ENCODE data around the gene KRT75.

The KRT75 gene

DNA sequence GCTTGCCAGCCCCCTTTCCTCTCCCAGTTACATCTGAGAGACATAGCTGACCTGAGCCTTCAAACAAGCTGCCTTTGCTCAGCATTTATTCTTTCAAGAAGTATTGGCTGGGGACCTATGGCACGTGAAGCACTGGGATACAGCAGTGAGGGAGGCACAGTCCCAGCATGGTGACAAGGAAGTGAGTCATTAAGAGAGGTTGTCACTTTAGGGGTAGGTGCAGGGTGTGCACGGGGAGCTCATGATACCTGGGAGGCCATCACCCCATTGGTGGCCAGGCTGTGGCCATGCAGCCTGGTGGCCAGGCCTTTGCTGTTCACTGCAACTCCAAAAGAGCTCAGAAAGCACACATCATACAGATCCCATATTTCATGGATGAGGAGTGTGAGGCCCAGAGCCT is 5.7 kb upstream of the KRT75 start:
- no peak for DNase-seq (ENCODE audit: low read depth in 2 of 2)

DNA sequence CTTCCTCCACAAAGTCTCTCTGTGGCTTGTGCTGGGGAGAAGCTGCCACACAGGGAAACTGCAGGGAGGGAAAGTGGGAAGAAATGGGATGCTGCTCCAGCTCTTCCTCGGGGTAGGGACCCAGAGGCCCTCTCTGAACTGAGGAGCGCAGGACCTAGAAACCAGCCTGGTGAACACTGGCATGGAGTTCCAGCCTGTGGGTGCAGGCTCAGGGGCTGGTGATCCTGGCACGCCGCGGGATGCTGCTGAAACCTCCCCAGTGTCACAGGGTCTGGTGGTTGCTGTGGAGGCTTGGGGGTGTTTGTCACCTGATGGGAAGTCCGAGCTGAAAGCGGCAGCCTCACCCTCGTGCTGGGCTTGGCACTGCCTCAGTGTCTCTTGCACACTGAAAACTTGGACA is 5.2 kb upstream of the KRT75 start:
- DNase-seq (ENCODE audit: low read depth in 2 of 2) = no peak

DNA sequence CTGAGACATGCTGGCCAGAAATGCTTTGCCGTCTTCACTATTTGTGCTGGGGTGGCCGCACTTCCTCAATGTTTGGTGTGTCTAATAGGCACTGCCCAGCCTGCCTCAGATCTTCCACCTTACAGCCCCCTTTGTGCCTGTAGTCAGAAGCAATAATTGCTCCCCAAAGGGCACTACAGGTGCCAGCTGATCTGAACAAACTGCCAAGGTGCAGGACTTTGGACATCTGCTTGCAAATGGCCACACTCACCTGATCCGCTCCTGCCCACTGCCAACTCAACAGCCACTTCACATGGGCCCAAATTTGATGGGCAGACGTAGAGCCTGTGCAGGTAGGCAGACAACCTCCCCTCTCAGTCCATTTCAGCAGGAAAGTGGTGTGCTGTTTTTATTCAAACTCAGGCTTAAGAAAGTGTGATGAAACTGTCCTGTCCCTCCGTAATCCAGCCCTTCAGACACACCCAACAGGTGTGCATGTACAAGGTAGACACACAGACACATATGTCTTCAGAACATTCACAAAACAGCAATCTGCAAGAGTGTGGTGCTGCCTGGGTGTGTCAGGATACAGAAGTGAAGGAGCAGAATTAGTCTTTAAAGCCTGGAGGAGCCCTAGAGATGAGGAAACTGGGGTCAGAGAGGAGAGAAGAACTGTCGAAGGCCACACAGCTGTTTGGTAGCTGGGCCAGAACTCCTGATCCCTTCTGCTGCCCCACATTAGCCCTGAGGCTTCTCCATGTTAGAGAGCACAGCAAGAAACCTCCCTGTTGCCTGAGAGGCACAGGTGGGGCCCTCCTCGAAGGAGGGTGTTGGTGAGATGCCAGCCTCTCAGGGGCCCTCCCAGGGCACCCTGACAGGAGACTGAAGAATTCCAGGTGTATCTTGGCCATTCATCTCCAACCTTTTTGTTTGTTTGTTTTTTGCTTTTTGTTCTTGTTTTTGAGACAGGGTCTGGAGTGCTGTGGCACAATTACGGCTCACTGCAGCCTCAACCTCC is 4.4 kb upstream of the KRT75 start:
- DNase-seq (ENCODE audit: low read depth in 2 of 2) = no peak

DNA sequence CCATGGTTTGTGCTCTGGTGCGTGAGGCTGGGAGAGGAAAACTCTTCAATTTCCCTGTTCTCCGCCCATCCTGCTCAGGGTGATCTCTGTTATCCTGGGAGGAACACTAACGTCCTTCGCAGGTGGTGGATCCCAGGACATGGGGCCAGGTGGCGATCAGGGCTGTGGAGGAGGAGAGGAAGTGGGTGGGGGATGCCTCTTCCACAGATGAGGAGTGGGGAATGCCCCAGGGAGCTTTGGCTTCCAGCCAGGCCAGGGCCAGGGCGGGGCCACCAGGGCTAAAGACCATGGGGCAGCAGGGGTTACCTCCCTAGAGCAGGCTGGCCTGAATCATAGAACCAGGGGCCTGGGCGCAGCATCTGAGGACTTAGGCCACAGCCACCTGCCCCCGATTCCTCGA is 3.3 kb upstream of the KRT75 start:
- no peak for DNase-seq (ENCODE audit: low read depth in 2 of 2)

DNA sequence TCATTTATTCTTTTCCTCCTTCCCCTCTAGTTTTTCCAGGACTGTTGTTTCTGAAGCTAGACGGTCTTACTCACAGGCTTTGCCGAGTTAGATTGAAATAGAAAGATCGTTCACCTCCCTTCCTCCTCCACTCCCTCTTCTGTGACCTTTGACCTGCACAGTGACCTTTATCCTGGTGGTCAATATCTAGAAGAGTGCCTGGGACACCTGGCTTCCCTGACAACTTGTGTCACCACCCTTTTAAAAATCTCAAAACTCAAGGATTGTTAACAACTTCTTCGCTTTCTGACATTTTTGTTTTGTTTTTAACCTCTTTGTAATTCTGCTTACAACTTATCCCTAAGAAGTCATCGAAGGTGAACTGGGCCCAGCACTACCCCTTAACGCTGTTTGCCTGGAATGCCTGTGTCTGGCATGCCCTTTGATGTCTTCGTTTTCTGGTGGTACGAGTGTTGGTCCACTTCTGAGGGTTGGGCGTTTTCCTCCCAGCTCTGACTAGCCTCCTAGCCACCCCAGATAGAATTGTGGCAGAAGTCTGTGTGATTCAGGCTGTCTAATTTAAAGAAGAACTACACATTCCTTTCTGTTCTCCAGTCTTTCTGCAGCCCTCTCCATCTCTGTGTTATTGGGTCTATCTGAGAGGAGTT is 2.8 kb upstream of the KRT75 start:
- DNase-seq (ENCODE audit: low read depth in 2 of 2) = no peak

DNA sequence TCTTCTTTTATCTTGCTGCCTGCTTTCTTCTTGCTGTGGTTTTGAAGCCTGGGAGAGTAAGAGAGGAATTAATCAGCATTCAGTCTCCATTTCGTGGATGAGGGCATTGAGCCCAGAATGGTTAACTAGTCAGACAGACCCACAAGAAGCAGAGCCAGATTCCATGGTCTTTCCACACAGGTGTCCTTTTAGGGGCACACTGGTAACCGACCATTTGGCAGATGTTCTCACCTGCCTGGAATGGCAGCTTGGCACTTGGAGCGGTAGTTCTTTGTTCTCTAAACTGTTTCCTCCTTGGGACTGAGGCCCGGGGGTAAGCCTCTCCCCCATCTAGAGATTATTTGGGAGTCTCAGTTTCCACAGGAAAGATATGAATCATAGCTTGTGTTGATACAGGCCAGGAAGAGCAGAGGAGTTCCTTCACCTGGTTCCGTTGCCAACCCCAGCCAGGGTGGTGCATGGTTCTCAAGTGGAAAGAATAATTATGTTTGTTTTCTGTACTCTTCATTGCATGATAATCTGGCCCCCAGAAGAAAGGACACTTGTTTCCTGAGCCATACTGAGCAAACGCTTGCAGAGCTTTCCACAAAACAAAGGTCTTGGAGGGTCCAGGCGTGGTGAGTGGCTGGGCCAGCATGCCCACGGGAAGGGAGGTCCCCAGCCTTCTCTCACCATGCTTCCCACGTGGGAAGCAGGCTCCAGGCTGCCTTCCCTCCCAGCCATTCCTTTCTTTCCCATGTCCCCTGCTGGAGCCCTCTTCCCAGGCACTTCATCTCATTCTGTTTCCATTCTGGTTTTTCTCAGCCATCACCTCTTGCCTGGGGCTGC is 2.0 kb upstream of the KRT75 start:
- no peak for DNase-seq (ENCODE audit: low read depth in 2 of 2)

DNA sequence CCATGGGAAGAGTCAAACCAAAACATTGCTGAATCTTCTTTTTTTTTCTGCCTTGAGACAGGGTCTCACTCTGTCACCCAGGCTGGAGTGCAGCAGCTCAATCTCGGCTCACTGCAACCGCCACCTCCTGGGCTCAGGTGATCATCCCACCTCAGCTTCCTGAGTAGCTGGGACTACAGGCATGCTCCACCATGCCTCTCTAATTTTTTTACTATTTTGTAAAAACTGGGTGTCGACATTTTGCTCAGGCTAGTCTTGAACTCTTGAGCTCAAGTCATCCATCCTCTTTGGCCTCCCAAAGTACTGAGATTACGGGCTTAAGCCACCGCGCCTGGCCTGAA is 1.5 kb upstream of the KRT75 start:
- DNase-seq (ENCODE audit: low read depth in 2 of 2) = no peak

DNA sequence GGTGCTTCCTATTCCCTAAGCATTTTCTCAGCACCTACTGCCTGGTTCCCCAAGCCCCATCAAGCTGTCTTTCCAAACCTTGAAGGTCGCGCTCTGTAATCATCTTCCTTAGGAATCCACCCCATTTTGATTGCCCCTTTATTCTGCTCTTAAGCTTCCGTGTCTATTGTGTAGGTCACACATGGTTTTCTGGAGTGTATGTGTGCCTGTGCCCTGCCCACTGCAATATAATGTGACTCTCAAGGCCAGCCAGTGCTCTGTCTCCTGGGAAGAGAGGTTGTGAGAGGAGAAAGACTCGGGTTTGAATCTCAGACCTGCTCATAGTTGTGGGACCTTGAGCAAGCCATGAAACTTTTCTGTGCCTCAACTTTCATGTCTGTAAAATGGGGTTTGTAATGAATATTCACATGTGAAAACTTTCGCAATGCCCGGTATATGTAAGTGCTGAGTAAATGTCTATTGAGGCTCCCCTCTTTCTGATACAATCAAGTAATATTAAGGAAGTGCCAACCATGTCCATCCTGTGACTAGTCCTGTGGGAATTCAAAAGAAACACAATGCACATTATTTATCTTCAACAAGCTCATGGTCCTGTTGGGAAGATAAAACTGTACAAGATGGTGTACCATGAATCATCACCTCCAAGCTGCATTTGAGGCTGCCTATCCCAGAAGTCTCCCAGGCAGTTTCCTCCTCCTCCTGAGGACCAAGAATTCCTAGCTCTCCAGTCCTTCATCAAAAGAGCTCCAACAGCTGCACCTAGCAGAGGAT is 774 bp upstream of the KRT75 start:
- no peak for DNase-seq (ENCODE audit: low read depth in 2 of 2)

DNA sequence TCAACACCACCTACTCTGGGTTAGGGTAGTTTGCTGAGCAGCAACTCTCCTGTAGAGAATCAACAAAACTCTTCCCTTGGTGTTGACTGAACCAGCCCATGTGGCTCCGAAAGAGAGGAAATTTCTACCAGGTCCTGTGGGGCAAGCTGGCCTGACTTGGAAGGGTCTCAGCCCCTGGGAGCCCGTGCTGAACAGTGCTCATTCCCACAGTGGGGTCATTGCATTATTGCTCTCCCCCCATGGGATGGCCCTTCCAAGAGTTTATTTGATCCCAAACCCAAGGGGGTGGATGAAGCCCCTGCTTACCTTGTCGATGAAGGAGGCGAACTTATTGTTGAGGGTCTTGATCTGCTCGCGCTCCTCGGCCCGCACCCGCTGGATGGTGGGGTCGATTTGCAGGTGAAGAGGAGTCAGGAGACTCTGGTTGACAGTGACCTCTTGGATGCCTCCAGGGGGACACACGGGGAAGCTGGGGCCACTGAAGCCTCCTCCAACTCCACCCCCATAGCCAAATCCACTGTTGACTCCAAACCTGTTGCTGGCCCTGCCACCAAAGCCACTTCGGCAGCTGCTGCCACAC is 580 bp downstream of the KRT75 start:
- DNase-seq (ENCODE audit: low read depth in 2 of 2) = no peak

DNA sequence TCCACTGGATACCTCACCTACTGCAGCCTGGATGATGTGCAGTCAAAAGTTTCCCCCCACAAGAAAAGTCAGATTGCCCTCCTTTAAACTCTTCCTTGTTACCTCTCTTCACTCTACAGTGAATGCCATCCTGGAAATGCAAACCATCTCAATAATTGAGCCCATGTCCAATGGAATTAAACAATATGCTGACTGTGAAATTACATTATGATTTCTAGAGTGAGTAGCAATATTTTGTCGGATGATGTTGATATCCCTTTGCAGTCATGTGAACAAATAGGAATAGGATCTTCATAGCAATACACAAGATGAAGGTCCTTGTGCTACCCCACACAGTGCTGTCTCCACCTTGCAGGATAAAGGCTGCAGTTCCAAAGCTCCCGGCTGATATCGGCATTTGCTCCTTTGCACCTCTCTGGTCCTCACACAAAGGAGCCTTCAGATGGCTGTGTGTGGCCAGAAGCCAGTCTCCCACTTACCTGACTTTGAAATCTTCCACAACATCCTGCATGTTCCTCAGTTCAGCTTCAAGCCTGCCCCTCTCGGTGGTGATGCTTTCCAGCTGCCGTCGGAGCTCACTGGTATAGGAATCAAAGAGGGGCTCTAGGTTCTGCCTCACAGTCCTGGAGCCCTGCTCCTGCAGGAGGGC is 1.5 kb downstream of the KRT75 start:
- no peak for DNase-seq (ENCODE audit: low read depth in 2 of 2)

DNA sequence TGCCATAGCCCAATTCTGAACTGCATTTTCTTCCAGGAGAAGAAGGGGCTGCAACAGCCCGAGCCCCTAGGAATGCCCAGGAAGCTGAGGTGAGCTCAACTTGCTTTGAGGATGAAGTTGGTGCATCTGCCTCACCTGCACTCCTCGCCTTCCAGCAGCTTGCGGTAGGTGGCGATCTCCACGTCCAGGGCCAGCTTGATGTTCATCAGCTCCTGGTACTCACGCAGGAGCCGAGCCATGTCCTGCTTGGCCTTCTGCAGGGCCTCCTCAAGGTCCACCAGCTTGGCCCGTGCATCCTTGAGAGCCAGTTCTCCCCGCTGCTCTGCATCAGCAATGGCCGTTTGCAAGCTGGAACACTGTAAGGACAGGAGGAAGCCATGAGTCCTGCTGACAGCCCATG is 6.0 kb downstream of the KRT75 start:
- DNase-seq (ENCODE audit: low read depth in 2 of 2) = no peak

DNA sequence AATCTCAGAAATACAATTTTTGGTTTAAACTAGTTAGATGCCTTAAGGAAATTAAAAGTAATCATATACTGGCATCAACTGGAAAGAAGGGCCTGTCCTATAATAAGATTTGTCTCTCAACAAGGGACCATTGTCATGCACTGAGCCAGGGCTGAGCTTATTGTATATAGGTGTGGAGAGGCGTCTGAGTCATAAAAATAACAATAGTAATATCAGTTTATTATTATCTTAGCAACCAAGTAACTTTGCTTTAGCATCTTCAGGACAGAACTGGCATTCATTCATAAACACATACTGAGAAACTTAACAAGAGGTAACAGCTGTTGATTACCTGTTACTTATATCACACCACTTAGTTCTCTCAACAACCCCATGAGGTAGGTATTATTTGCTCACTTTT is 7.1 kb downstream of the KRT75 start:
- DNase-seq (ENCODE audit: low read depth in 2 of 2) = no peak

DNA sequence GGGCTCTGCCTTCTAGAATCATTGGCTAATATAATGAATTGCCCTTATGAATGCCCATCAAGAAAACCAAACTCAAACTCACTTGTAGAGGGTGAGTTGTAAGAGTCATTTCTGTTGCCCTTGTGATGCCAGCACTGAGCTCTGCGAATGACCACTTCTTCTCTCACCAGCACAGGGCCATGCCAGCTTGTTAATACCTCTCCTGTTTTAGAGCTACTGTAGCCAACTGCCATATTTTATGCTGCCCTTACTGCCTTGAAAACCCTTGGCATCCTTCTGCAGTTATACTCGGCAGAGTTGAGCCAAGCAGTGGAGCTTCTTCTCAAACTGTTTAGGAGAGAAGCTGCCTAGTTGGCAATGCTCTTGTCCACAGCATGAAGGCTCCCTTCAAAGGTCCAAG is 8.1 kb downstream of the KRT75 start:
- DNase-seq (ENCODE audit: low read depth in 2 of 2) = no peak

DNA sequence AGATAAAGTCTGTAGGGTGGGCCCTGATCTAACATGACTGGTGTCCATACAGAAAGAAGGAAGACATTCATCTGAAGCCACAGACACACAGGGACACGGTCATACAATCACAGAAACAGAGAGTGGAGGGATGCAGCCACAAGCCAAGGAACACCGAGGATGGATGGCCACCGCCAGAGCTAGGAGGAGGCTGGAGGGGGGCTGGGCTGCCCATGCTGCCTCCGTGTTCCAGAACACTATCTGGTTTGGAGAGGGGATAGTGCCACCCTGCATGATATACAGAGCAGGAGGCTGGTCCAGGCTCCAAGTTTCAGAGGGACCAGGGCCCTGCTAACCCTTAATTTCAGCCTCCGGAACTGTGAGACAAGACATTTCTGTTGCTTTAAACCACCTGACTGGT is 8.7 kb downstream of the KRT75 start:
- DNase-seq (ENCODE audit: low read depth in 2 of 2) = no peak

DNA sequence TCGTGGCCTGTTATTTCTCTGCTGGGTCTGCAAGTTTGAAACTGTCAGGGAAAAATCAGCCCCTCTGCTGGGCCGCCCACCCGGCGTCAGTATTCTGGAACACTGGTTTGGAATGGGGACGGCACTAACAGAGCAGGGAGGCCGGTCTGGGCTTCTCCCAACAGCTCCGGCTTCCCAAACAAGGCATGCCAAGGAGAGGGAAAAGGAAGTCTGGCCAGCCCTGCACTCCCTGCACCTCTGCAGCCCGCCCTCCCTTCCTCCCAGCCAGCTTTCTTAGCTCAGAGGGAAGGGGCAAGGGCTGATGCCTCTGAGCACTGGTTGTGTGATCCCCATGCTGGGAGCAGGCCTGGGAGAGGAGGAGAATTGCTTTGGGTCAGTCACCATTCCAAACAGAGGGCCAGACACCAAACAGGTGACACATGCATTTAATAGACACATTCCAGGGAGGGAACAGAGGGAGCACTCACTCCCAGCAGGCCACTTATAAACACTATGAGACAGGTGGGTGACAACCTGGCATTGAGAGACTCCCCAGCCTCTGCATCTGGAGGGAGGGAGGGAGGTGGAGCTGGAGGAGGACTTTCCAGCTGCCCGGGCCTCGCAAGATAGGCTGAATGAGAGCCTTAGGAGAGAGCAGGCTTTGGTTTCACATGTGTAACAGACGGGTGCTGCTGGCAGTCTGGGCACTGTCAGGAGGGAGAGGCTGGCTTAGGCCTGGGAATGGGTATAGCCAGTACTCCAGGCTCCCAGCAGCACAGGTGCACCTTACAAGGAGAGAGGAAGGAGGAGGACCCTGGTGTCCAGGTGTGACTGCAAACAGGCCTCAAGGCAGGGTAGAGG is 10.3 kb downstream of the KRT75 start:
- DNase-seq (ENCODE audit: low read depth in 2 of 2) = no peak

DNA sequence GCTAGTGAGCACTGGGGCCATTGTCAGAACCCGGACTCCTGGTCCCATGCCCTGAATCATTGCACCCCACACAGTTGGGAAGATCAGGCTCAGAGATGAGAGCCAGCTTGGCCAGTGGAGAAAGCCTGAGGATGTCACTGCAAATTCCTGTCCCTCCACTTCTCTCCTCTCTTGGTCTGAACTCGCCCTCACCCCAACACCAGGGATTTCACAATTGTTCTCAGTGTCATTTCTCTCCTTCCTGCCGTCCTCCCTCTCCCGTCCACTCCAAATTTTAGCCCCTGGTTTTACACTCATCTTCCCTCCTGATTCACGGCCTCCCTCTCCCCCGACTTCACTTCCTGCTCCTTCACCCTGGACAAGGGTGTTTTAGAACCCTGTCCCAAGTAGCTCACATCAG is 11.1 kb downstream of the KRT75 start:
- DNase-seq (ENCODE audit: low read depth in 2 of 2) = no peak

DNA sequence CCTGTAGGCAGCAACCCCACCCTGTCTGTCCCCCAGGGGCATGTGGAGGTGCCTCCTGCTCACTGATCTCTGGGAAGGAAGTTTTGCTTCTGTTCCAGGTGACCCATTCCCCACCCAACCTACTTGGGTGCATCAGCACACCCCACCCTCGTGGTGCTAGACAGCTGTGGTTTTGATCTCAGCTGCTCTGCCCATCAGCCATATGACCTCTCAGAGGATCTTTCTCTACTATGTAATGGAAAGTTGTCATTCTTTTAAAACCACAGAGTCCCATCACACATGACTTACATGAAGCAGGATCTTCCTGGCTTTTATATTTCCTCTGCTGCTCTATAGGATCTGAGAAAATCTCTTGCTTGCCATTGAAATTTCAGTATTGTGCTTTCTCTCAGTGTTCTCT is 14.5 kb downstream of the KRT75 start:
- no peak for DNase-seq (ENCODE audit: low read depth in 2 of 2)

DNA sequence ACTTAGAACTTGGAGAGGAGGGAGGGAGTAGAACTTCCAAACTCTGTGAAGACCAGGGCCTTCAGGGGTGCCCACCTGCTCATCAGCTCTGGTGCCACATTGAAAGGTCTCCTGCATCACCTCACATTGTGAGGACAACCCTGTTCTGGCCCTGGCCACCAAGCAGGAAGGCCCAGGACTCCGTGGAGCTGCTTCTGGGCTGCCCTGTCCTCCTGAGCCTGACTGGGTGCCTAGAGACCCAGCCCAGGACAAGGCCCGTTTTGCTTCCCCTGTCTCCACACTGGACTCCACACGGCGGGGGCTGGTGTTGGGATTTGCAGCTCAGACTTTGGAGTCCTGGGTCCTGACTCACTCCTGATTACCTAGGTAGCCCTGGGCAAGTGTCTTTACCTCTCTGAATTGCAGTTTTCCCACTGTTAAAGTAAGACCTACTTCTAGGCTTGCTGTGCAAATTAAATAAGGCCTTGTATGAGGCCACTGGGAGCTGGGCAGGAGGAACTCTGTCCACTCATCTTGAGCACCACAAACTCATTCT is 15.5 kb downstream of the KRT75 start:
- DNase-seq (ENCODE audit: low read depth in 2 of 2) = no peak

DNA sequence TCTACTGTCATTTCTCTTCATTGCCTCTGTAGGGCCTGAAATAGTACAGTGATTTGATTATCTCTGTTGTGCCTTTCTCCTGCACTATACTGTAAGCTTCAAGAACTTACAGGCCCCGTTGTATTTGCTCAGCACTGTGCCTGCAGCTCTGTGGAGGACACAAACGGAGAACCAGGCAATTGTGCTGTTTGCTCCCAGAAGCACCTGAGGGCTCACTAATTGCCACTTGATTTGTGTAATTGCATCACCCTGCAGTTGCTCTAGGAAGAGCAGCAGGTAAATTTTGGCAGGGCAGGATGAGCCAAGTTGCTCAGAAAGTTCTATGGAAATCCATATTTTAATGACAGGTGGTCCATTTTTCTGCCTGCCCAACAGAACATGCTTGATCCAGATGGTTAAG is 16.4 kb downstream of the KRT75 start:
- DNase-seq (ENCODE audit: low read depth in 2 of 2) = no peak

DNA sequence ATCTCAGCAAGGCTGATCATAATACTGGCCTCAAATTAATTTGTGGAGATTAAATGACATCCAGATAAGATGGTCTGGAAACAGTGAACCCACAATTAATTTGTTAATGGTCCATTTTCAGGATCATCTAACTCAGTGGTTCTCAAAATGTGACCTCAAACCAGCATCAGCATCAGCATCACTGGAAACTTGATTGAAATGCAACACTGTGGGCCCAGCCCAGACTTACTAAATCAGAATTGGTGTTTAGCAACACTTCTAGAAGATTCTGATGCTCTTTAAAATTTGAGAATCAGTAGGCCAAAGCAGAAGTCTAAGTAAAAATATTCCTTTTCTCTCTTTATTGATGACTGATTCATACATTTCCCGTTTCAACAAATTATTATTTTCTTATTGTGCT is 17.4 kb downstream of the KRT75 start:
- DNase-seq (ENCODE audit: low read depth in 2 of 2) = no peak
